Measurements from ENCODE around the gene NR2F1-AS1. TPM values are rescaled to one million over a fixed set of nuclear protein-coding genes. Genes with fewer than 3 reads are reported as not detected.

Gene NR2F1-AS1
- total and polyA plus RNA-seq, 2 of the 4 experiments (the other 2 are of a cell fraction): 12.5 to 12.8 TPM

GRCh38 chr5:93598091-93599000 is 17.3 kb upstream of the NR2F1-AS1 start:
- peak; percentile 56 for DNase-seq
- H3K27me3 ChIP-seq (ENCODE audit: control insufficient read depth, insufficient read depth, low read length): no peaks in the 10 kb centered on the region

More at GRCh38 chr5:93598091-93599000, 17.3 kb upstream of the NR2F1-AS1 start:
- Histone ChIP-seq H2AK5ac (ENCODE audit: low read depth, low read length) (peak overlapping the region; percentile 39; the same call in 1 of the 2 replicates), H4K91ac (ENCODE audit: insufficient read depth, low read depth, low read length) (peak overlapping the region; percentile 28), H2AK9ac (replicated peaks; ENCODE audit: low read depth, low read length, poor library complexity) (peak overlapping the region; percentile 70), H3K9me1 (ENCODE audit: insufficient read depth, low read length) (0 out of 2 replicates have a peak, but pooled peaks cover 8% of the 10 kb centered on the region), H2BK20ac (ENCODE audit: low read depth, low read length) (peak overlapping the region; percentile 55; the same call in 1 of the 2 replicates), H3K14ac (replicated peaks; ENCODE audit: low read depth, low read length) (no peak overlapping the region), H3K4me1 (ENCODE audit: control insufficient read depth, insufficient read depth, low read length) (peaks cover 22% of the 10 kb centered on the region), H2BK15ac (ENCODE audit: low read depth, low read length) (0 out of 3 replicates have a peak overlapping the region, but pooled peaks have one; percentile 44), H3K79me1 (ENCODE audit: low read depth in 1 of 2, low read length in 2 of 2) (peaks cover 8 to 29% of the 10 kb centered on the region in 2 experiments; a peak in 3 of 4 replicates), H3K9me3 (ENCODE audit: control insufficient read depth, insufficient read depth, low read length) (no peaks in the 10 kb centered on the region), H4K5ac (ENCODE audit: low read depth, low read length) (peak overlapping the region; percentile 76), H3K23ac (ENCODE audit: low read depth, low read length) (peak overlapping the region; percentile 96), H3K4me3 (ENCODE audit: insufficient read depth, low read depth, low read length) (no peak overlapping the region), H2BK5ac (ENCODE audit: low read depth, low read length, poor library complexity, severe bottlenecking) (peak overlapping the region; percentile 61), H3K9ac (ENCODE audit: low read depth, low read length) (peak overlapping the region; percentile 9; the same call in 1 of the 2 replicates), H3K18ac (ENCODE audit: low read depth, low read length) (peak overlapping the region; percentile 90), H4K20me1 (ENCODE audit: insufficient read depth, low read length) (no peaks in the 10 kb centered on the region), H3K4ac (ENCODE audit: low read depth, low read length) (peak overlapping the region; percentile 76), H2AFZ (replicated peaks; ENCODE audit: low read length, poor library complexity) (peak overlapping the region; percentile 81), H3K36me3 (ENCODE audit: control insufficient read depth, insufficient read depth, low read length) (peaks cover 23% of the 10 kb centered on the region), H4K8ac (ENCODE audit: low read depth in 2 of 2, low read length in 2 of 2) (peak overlapping the region in 1 of 2 experiments; percentile 47; a peak in 1 of 4 replicates), H3K56ac (ENCODE audit: extremely low read depth, insufficient read depth, low read length) (0 out of 2 replicates have a peak overlapping the region, but pooled peaks have one; percentile 2), H3K27ac (ENCODE audit: insufficient read depth, low read length) (peak overlapping the region; percentile 97), H3K4me2 (ENCODE audit: low read depth, low read length) (peak overlapping the region; percentile 92), H2BK120ac (ENCODE audit: low read depth, low read length) (peak overlapping the region; percentile 81)
- BruUV-seq (replicated peaks): no TSS peak
- TF ChIP-seq RFX5 (IDR thresholded peaks at IDR 0.05; ENCODE audit: low read depth, low read length): no peak
- no peak for TF ChIP-seq SMC3 (IDR thresholded peaks at IDR 0.05; ENCODE audit: low read depth, low read length)
- no peak for TF ChIP-seq MXI1 (IDR thresholded peaks at IDR 0.05; ENCODE audit: borderline replicate concordance, low read depth, low read length)
- peak; percentile 75 for TF ChIP-seq BHLHE40 (IDR thresholded peaks at IDR 0.05; ENCODE audit: low read depth, low read length)
- no peak for TF ChIP-seq FOS (IDR thresholded peaks at IDR 0.05; ENCODE audit: low read depth, low read length)
- TF ChIP-seq CEBPB (IDR thresholded peaks at IDR 0.05; ENCODE audit: low read depth, low read length): no peak
- TF ChIP-seq NFE2L2 (IDR thresholded peaks at IDR 0.05; ENCODE audit: low read depth, low read length): no peak
- no peak for TF ChIP-seq CHD1 (IDR thresholded peaks at IDR 0.05; ENCODE audit: low read depth, low read length)
- WGBS, 2 experiments (ENCODE audit: extremely low coverage in 2 of 2, insufficient read length in 1 of 2): no CpG with 5 or more reads among the region's 28 CpGs
- POLR2A ChIA-PET (ENCODE audit: unreplicated experiment): interaction anchor here (3.2 kb wide), 1 partner anchor 11 kb away, joined by 12 read pairs; no protein-coding TSS in a partner anchor
- no peak for ATAC-seq (ENCODE audit: low read depth)
- in situ Hi-C loops (cut with MboI; ENCODE audit: low sequenced_read_pairs): loop anchor here (25.0 kb wide), 2 partner anchors 686 to 1286 kb away; no protein-coding TSS in a partner anchor
- intact Hi-C loops (cut with micrococcal nuclease): no loop called here
- CTCF ChIA-PET: interaction anchor here (0.8 kb wide), 1 partner anchor 191 kb away, joined by 3 read pairs; no protein-coding TSS in a partner anchor
- dilution Hi-C loops (cut with HindIII; ENCODE audit: low sequenced_read_pairs, unreplicated experiment): no loop called here

Data from IMR-90 (cell line).